ENCODE measurements around the gene RET.

The RET gene

DNA sequence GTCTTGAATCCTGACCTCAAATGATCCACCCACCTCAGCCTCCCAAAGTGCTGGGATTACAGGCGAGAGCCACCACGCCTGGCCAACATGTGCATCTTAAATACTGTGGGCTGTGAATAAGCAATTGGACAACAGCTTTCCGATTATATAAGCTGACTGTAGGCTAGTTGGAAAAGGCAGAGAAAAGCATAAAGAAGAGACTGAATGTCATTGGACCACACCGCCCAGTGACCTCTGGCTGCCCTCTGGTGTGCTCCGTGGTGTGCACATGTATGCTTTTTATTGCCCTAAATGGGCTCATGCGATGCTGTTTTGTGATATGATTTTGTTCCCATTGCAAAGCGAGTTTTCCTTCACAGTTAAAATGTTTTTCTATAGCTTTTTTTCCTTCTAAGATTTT lies 46.0 kb downstream of the RET start:
- H4K20me1 ChIP-seq (ENCODE audit: insufficient read depth): no peaks in the 10 kb centered on the region
- H3K79me2 ChIP-seq (ENCODE audit: insufficient read depth, low read depth): no peaks in the 10 kb centered on the region
- H2AFZ ChIP-seq (ENCODE audit: low read depth): no peak overlapping the region
- no peaks in the 10 kb centered on the region for H3K4me1 ChIP-seq (ENCODE audit: low read depth, poor library complexity, severe bottlenecking)
- no peak overlapping the region for H3K4me2 ChIP-seq
- TF ChIP-seq, protein P1, sequence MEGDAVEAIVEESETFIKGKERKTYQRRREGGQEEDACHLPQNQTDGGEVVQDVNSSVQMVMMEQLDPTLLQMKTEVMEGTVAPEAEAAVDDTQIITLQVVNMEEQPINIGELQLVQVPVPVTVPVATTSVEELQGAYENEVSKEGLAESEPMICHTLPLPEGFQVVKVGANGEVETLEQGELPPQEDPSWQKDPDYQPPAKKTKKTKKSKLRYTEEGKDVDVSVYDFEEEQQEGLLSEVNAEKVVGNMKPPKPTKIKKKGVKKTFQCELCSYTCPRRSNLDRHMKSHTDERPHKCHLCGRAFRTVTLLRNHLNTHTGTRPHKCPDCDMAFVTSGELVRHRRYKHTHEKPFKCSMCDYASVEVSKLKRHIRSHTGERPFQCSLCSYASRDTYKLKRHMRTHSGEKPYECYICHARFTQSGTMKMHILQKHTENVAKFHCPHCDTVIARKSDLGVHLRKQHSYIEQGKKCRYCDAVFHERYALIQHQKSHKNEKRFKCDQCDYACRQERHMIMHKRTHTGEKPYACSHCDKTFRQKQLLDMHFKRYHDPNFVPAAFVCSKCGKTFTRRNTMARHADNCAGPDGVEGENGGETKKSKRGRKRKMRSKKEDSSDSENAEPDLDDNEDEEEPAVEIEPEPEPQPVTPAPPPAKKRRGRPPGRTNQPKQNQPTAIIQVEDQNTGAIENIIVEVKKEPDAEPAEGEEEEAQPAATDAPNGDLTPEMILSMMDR (conservative IDR thresholded peaks at IDR 0.05; ENCODE audit: low read depth, low read length): no peak
- H3K4me3 ChIP-seq (IDR thresholded peaks at IDR 0.05; ENCODE audit: insufficient read depth, low read depth, low read length): no peak overlapping the region
- H3K27ac ChIP-seq: no peak overlapping the region
- no peaks in the 10 kb centered on the region for H3K36me3 ChIP-seq (ENCODE audit: insufficient read depth)
- no peak overlapping the region for H3K9ac ChIP-seq
- H3K27me3 ChIP-seq (ENCODE audit: insufficient read depth, low read depth): no peaks in the 10 kb centered on the region

DNA sequence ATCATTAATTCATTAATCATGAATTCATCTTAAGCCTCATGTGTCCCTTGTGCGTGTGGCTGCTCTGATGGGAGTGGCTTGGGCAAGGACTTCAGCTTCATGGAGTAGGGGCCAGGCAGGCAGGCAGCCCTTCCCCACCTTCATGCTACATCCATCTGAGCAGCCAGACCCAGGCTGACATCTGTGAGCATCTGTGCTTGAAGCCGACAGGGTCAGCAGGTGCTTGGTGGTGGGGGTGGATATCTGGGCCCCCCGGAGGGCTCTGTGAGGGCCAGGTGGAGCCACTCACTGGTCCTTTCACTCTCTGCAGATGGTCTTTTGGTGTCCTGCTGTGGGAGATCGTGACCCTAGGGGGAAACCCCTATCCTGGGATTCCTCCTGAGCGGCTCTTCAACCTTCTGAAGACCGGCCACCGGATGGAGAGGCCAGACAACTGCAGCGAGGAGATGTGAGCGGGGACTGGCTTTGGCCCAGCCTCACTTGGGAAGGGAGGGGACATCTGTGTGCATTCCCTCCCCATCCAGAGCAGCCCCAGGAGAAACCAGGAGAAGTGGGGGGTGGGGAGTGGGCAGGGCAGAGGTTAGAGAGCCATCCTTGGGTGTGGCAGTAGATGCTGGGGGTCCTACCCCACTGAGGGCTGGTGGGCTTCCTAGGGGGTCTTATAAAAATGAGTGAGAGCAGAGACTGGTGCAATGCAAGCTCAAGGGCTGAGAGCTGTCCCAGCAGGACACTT lies 46.7 kb downstream of the RET start:
- H3K4me1 ChIP-seq (ENCODE audit: low read depth, poor library complexity, severe bottlenecking): peaks cover under 1% of the 10 kb centered on the region
- H4K20me1 ChIP-seq (ENCODE audit: insufficient read depth): no peaks in the 10 kb centered on the region
- H3K4me3 ChIP-seq (IDR thresholded peaks at IDR 0.05; ENCODE audit: insufficient read depth, low read depth, low read length): no peak overlapping the region
- no peaks in the 10 kb centered on the region for H3K27me3 ChIP-seq (ENCODE audit: insufficient read depth, low read depth)
- no peak overlapping the region for H3K4me2 ChIP-seq
- H3K9ac ChIP-seq: no peak overlapping the region
- H2AFZ ChIP-seq (ENCODE audit: low read depth): no peak overlapping the region
- H3K79me2 ChIP-seq (ENCODE audit: insufficient read depth, low read depth): no peaks in the 10 kb centered on the region
- H3K27ac ChIP-seq: no peak overlapping the region
- no peaks in the 10 kb centered on the region for H3K36me3 ChIP-seq (ENCODE audit: insufficient read depth)
- TF ChIP-seq, protein P1 (conservative IDR thresholded peaks at IDR 0.05; ENCODE audit: low read depth, low read length): no peak

DNA sequence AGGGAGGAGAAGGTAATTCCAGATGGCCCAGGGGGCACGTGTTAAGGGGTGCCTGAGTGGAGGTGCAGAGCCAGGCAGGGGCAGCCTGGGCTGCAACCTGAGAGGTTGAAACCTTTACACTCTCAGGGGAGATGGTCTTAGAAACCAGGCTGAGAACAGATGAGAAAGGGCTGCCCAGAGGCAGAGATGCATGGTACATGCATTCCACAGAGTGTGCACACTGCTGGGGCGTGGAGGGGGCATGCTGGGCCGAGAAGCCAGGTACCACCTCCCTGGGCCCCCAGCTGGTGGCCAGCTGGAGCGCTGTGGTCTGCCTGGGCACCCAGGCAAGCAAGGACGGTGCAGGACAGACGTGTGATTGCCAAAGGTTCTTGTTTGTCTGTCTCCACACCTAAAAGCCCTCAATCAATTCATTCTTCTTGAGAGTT lies 47.2 kb downstream of the RET start:
- Histone ChIP-seq H3K9ac (no peak overlapping the region), H3K4me2 (no peak overlapping the region)

DNA sequence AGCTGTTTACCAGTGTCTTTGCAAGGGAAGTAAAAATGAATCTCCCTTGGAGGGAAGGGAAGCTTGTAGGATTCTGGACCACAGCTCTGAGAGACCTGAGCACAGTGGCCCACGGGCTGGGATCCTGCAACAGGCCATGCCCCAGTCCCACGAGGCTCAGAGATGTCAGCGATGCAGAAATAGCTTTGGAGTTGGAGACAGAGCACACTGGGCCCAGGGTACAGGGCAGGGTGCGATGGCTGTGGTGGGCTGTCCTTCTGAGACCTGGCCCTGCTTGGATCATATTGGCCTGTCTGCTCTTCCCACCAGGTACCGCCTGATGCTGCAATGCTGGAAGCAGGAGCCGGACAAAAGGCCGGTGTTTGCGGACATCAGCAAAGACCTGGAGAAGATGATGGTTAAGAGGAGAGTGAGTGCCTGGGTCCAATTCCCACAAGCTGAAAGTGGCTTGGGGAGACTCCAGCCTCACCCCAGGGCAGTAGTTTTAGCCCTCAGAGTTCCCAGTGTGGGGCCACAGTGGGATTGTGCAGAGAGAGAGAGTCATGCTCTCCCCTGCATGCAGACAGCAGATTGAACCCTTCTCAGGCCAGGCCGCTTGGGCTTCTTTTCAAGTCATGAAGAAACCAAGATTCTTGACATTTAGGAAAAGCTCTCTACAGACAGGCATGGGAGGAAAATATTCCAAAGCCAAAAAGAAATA lies 47.9 kb downstream of the RET start:
- H3K4me3 ChIP-seq (IDR thresholded peaks at IDR 0.05; ENCODE audit: insufficient read depth, low read depth, low read length): no peak overlapping the region
- no peak overlapping the region for H2AFZ ChIP-seq (ENCODE audit: low read depth)
- H4K20me1 ChIP-seq (ENCODE audit: insufficient read depth): no peaks in the 10 kb centered on the region
- no peaks in the 10 kb centered on the region for H3K27me3 ChIP-seq (ENCODE audit: insufficient read depth, low read depth)
- TF ChIP-seq, protein P1 (conservative IDR thresholded peaks at IDR 0.05; ENCODE audit: low read depth, low read length): no peak
- no peak overlapping the region for H3K9ac ChIP-seq
- H3K79me2 ChIP-seq (ENCODE audit: insufficient read depth, low read depth): no peaks in the 10 kb centered on the region
- no peak overlapping the region for H3K27ac ChIP-seq
- H3K36me3 ChIP-seq (ENCODE audit: insufficient read depth): no peaks in the 10 kb centered on the region
- H3K4me2 ChIP-seq: no peak overlapping the region
- peaks cover 13% of the 10 kb centered on the region for H3K4me1 ChIP-seq (ENCODE audit: low read depth, poor library complexity, severe bottlenecking)

More for the DNA sequence above, 47.2 kb downstream of the RET start:
- Histone ChIP-seq H3K4me1 (ENCODE audit: low read depth, poor library complexity, severe bottlenecking) (peaks cover 7% of the 10 kb centered on the region), H4K20me1 (ENCODE audit: insufficient read depth) (no peaks in the 10 kb centered on the region), H3K79me2 (ENCODE audit: insufficient read depth, low read depth) (no peaks in the 10 kb centered on the region), H3K27ac (no peak overlapping the region), H3K4me3 (IDR thresholded peaks at IDR 0.05; ENCODE audit: insufficient read depth, low read depth, low read length) (no peak overlapping the region), H2AFZ (ENCODE audit: low read depth) (no peak overlapping the region), H3K36me3 (ENCODE audit: insufficient read depth) (no peaks in the 10 kb centered on the region), H3K27me3 (ENCODE audit: insufficient read depth, low read depth) (no peaks in the 10 kb centered on the region)
- TF ChIP-seq, protein P1 (conservative IDR thresholded peaks at IDR 0.05; ENCODE audit: low read depth, low read length): no peak

All from KMS-11 (cell line).